ENCODE data around the gene NRIP1.
A peak's percentile ranks its signal among the peaks of the same experiment; 100 is the strongest.

Gene NRIP1

DNA sequence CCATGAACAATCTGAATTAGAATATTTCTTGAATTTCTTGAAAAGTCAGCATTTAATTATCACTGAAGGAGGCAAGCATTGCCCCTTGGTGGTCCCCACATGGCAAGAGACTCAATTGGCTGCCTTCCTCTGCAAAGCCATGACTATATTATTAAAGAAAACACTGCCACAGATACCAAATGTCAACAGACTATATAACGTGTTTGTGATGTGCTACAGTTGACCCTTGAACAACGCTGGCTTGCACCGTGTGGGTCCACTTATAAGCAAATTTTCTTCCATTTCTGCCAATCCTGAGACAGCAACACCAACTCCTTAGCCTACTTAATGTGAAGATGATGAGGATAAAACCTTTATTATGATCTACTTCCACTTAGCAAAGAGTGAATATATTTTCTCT is 66.5 kb downstream of the NRIP1 start:
- in situ Hi-C loops (cut with HindIII; ENCODE audit: low pct_ligation_motif_present, low sequenced_read_pairs) = no loop called here
- Histone ChIP-seq H3K36me3 (replicated peaks) (no peaks in the 10 kb centered on the region), H3K27me3 (replicated peaks) (no peaks in the 10 kb centered on the region), H3K27ac (no peak overlapping the region), H3K4me3 (ENCODE audit: low read depth, low read length) (no peak overlapping the region)
- TF ChIP-seq, protein P1, sequence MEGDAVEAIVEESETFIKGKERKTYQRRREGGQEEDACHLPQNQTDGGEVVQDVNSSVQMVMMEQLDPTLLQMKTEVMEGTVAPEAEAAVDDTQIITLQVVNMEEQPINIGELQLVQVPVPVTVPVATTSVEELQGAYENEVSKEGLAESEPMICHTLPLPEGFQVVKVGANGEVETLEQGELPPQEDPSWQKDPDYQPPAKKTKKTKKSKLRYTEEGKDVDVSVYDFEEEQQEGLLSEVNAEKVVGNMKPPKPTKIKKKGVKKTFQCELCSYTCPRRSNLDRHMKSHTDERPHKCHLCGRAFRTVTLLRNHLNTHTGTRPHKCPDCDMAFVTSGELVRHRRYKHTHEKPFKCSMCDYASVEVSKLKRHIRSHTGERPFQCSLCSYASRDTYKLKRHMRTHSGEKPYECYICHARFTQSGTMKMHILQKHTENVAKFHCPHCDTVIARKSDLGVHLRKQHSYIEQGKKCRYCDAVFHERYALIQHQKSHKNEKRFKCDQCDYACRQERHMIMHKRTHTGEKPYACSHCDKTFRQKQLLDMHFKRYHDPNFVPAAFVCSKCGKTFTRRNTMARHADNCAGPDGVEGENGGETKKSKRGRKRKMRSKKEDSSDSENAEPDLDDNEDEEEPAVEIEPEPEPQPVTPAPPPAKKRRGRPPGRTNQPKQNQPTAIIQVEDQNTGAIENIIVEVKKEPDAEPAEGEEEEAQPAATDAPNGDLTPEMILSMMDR (IDR thresholded peaks at IDR 0.05; ENCODE audit: low read depth, low read length, missing control alignments) = no peak
- no peak for DNase-seq

DNA sequence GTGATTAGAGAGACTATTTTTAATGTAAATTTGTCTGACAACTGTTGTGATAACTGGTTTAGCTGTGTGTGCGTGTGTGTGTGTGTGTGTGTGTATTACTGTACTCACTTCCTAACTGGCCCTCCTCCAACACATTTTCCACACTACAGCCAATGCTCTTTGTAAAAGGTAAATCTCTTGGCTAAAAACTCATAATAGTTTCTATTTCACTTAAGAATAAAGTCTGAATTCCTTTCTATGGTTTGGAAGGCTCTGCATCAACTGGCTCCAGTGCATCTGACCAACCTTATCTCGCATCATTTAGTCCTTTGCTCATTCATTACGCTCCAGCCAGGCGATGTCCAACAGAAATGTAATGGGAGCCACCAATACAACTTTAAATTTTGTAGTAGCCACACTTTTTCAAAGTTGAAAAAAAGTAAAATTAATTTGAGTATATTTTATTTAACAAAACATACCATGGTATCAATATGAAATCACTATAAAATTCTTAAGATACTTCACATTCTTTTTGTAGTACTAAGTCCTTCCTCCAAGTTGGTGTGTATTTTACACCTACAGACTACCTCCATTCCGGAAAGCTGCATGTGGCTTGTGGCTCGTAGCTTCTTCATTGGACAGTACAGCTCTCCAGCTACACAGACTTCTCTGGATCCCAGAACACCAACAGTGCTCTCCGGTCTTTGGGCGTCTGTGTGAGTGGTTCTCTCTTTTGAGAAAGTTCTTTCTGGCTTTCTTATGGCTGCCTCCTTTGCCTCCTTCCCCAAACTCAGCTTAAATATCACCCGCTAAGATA is 68.9 kb downstream of the NRIP1 start:
- Histone ChIP-seq H3K4me3 (ENCODE audit: low read depth, low read length) (no peak overlapping the region), H3K27me3 (replicated peaks) (no peaks in the 10 kb centered on the region), H3K27ac (peak overlapping the region; percentile 11), H3K36me3 (replicated peaks) (peaks cover 4% of the 10 kb centered on the region)
- in situ Hi-C loops (cut with HindIII; ENCODE audit: low pct_ligation_motif_present, low sequenced_read_pairs) = no loop called here
- TF ChIP-seq, protein P1 (IDR thresholded peaks at IDR 0.05; ENCODE audit: low read depth, low read length, missing control alignments) = no peak
- DNase-seq = no peak

DNA sequence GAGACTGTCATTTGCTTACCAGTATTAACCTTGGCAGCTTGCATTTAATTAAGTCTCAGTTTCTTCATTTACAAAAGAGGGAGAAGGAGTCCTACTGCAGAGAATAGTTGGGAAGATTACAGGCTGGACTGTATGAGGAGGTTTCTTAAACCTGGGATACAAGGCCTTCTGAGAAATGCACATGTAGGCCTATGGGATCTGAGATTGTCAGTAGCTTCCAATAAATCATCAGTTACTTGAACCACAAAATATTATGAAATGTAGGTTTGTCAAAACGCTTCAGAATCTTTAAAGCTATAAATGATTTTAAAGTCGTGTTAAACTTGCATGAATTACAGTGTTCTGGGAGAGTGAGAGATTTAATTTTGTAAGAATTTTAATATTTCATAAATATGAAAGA is 69.6 kb downstream of the NRIP1 start:
- DNase-seq = no peak
- peak overlapping the region; percentile 11 for H3K27ac ChIP-seq
- in situ Hi-C loops (cut with HindIII; ENCODE audit: low pct_ligation_motif_present, low sequenced_read_pairs) = no loop called here
- TF ChIP-seq, protein P1 (IDR thresholded peaks at IDR 0.05; ENCODE audit: low read depth, low read length, missing control alignments) = no peak
- H3K4me3 ChIP-seq (ENCODE audit: low read depth, low read length) = no peak overlapping the region
- peaks cover 6% of the 10 kb centered on the region for H3K36me3 ChIP-seq (replicated peaks)
- no peaks in the 10 kb centered on the region for H3K27me3 ChIP-seq (replicated peaks)

DNA sequence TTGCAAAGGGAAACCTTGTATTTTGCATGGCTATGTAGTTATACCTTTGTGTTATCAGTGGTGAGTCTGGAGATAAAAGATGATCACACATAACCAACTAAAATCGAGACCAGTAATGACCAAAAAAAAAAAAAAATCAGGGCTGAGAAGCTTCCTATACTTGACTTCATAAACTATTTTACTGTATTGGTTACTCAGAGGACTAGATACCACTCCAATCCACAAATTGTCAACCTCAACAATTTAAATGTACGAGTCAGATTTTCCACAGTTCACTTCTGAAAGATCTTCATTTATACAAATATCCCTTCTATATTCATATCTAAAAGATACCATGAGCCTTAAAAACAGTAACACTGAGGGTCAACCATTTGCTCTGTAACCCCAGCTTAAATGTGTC is 71.7 kb downstream of the NRIP1 start:
- in situ Hi-C loops (cut with HindIII; ENCODE audit: low pct_ligation_motif_present, low sequenced_read_pairs) = no loop called here
- Histone ChIP-seq H3K4me3 (ENCODE audit: low read depth, low read length) (no peak overlapping the region), H3K36me3 (replicated peaks) (peaks cover 14% of the 10 kb centered on the region), H3K27me3 (replicated peaks) (no peaks in the 10 kb centered on the region), H3K27ac (no peak overlapping the region)
- DNase-seq = no peak
- TF ChIP-seq, protein P1 (IDR thresholded peaks at IDR 0.05; ENCODE audit: low read depth, low read length, missing control alignments) = no peak

DNA sequence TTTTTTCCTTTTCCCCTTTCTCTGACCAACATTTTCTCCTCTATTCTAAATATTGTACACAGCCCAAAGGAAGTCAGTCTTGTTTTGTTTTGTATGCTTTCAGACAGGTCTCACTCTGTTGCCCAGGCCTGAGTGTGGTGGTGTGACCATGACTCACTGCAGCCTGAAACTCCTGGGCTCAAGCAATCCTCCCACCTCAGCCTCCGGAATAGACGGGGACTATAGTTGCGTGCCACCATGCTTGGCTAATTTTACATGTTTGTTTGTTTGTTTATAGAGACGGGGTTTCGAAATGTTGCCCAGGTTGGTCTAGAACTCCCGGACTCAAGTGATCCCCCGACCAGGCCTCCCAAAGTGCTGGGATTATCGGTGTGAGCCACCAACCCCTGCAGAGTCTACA is 72.8 kb downstream of the NRIP1 start:
- Histone ChIP-seq H3K4me3 (ENCODE audit: low read depth, low read length) (no peak overlapping the region), H3K36me3 (replicated peaks) (peaks cover 25% of the 10 kb centered on the region), H3K27ac (peak overlapping the region; percentile 7), H3K27me3 (replicated peaks) (no peaks in the 10 kb centered on the region)
- DNase-seq = peak; percentile 40
- in situ Hi-C loops (cut with HindIII; ENCODE audit: low pct_ligation_motif_present, low sequenced_read_pairs) = no loop called here
- TF ChIP-seq, protein P1 (IDR thresholded peaks at IDR 0.05; ENCODE audit: low read depth, low read length, missing control alignments) = no peak

DNA sequence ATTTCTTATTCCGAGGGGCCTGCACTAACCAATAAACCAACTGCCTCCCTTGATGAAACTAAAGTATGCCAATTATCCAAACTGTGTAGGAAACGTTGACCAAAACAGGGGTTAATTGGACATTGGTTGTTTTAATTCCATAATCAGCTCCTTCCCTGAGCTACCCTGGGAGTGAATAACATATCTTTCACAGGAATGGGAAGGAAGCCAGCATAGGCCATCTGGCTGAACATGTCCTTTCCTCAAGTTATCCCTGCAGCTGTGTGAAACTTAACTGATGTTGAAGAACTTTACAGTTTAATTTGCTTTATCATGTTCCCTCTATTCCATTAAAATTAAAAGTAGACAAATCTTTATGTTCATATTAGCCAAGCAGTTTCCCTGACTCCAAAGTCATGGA is 75.4 kb downstream of the NRIP1 start:
- DNase-seq = no peak
- no peak overlapping the region for H3K27ac ChIP-seq
- TF ChIP-seq, protein P1 (IDR thresholded peaks at IDR 0.05; ENCODE audit: low read depth, low read length, missing control alignments) = no peak
- H3K4me3 ChIP-seq (ENCODE audit: low read depth, low read length) = no peak overlapping the region
- in situ Hi-C loops (cut with HindIII; ENCODE audit: low pct_ligation_motif_present, low sequenced_read_pairs) = no loop called here
- peaks cover 26% of the 10 kb centered on the region for H3K36me3 ChIP-seq (replicated peaks)
- H3K27me3 ChIP-seq (replicated peaks) = no peaks in the 10 kb centered on the region

Data from brain microvascular endothelial cell (primary cell).